ENCODE data around the gene XG. TPM values are rescaled to one million over a fixed set of nuclear protein-coding genes. Genes with fewer than 3 reads are reported as not detected.

XG gene
- polyA plus RNA-seq, 1 experiment = 0.06 TPM

DNA sequence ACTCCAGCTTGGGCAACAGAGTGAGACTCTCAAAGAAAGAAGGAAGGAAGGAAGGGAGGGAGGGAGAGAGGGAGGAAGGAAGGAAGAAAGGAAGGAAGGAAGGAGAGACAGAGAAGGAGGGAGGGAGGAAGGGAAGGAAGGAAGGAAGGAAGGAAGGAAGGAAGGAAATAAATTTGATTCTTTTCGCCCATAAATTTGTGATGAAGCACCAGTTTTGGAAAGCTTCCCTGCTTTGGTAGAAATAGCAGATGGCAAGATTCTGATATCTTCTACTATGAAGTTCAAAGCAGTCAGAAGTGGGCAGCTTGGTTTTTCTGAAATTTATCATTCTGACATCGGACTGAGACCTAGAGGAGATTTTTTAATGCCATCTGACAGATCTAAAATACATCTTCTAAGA, 65.2 kb downstream of the XG start:
- ChIA-PET POLR2A (no interaction called here), CTCF (no interaction called here)
- DNase-seq (ENCODE audit: low read depth) = no peak
- Histone ChIP-seq H3K4me3 (ENCODE audit: low read depth, low read length) (no peak overlapping the region), H3K27me3 (ENCODE audit: control insufficient read depth, insufficient read depth, low read length) (no peaks in the 10 kb centered on the region), H3K36me3 (ENCODE audit: control insufficient read depth, insufficient read depth, low read length) (no peaks in the 10 kb centered on the region)
- TF ChIP-seq, protein P1, sequence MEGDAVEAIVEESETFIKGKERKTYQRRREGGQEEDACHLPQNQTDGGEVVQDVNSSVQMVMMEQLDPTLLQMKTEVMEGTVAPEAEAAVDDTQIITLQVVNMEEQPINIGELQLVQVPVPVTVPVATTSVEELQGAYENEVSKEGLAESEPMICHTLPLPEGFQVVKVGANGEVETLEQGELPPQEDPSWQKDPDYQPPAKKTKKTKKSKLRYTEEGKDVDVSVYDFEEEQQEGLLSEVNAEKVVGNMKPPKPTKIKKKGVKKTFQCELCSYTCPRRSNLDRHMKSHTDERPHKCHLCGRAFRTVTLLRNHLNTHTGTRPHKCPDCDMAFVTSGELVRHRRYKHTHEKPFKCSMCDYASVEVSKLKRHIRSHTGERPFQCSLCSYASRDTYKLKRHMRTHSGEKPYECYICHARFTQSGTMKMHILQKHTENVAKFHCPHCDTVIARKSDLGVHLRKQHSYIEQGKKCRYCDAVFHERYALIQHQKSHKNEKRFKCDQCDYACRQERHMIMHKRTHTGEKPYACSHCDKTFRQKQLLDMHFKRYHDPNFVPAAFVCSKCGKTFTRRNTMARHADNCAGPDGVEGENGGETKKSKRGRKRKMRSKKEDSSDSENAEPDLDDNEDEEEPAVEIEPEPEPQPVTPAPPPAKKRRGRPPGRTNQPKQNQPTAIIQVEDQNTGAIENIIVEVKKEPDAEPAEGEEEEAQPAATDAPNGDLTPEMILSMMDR (IDR thresholded peaks at IDR 0.05; ENCODE audit: insufficient read depth, low read depth, low read length) = no peak

DNA sequence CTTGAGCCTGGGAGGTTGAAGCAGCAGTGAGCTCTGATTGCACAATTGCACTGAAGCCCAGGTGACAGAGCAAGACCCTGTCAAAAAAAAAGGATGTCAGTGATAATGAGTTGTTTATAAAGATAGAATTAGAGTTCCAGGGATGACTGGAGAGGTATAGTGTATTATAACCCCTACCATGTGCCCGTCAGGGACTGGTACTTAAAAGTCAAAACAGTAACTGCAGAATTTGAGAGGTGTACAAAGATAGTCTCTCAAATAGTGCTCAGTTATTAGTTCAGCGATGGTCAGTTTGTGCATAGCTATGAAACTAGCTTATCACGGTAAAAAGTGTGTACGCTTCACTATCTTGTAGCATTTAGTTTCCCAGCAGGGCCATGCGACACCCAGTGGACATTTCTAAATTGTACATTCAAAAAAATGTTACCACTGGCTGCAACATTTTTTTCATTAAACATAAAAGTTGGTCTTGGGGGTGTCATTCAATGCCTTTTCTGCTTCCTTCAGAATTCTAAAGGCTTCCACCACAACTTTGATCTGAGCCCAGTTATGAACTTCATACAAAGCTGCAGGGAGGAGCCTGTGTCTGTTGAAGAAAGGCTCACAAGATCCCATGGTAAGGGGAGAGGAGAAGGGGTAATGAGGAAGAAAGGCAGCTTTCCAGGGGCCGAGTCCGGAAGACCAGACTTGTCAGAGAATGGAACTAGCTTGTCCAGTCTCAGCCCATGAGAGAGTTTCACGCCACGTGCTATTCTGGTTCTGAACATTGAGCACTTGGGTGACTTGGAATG, 67.7 kb downstream of the XG start:
- no peaks in the 10 kb centered on the region for H3K36me3 ChIP-seq (ENCODE audit: control insufficient read depth, insufficient read depth, low read length)
- POLR2A ChIA-PET = no interaction called here

DNA sequence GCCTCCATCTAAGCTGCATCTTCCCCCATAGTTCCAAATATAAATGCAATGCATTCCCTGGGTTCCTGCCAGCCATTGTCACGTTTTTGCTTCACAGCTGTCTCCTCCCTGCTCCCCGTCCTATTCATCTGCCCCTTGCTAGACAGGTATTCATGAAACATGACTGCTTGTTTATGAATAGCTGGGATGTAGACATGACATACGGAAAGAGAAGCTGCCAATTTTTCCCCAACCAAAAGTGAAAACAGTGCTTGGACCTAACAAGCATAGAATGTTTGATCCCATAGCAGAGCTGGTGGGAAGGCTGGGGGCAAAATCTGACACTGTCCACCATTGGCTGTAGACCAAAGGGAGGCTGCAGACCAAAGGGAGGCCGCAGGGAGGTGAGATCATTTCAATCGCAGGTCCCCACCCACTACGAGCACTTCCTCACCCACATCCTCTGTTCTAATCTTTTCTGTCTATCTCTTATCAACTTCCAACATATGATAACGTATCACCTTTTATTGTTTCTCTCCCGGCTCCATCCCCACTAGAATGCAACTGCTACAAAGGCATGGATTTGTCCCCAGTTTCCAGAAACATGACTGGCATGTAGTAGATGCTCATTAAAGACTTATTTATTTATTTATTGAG, 68.4 kb downstream of the XG start:
- Histone ChIP-seq H3K36me3 (ENCODE audit: control insufficient read depth, insufficient read depth, low read length) (no peaks in the 10 kb centered on the region), H3K4me3 (ENCODE audit: low read depth, low read length) (no peak overlapping the region), H3K27me3 (ENCODE audit: control insufficient read depth, insufficient read depth, low read length) (no peaks in the 10 kb centered on the region)
- TF ChIP-seq, protein P1 (IDR thresholded peaks at IDR 0.05; ENCODE audit: insufficient read depth, low read depth, low read length) = no peak
- ChIA-PET CTCF (no interaction called here), POLR2A (no interaction called here)
- no peak for DNase-seq (ENCODE audit: low read depth)

More for the DNA sequence above, 67.7 kb downstream of the XG start:
- DNase-seq (ENCODE audit: low read depth) = no peak
- TF ChIP-seq, protein P1 (IDR thresholded peaks at IDR 0.05; ENCODE audit: insufficient read depth, low read depth, low read length) = peak; percentile 41
- Histone ChIP-seq H3K4me3 (ENCODE audit: low read depth, low read length) (no peak overlapping the region), H3K27me3 (ENCODE audit: control insufficient read depth, insufficient read depth, low read length) (no peaks in the 10 kb centered on the region)
- CTCF ChIA-PET = interaction anchor here (1.3 kb wide), 1 partner anchor 66 kb away, joined by 3 read pairs; no protein-coding TSS in a partner anchor

DNA sequence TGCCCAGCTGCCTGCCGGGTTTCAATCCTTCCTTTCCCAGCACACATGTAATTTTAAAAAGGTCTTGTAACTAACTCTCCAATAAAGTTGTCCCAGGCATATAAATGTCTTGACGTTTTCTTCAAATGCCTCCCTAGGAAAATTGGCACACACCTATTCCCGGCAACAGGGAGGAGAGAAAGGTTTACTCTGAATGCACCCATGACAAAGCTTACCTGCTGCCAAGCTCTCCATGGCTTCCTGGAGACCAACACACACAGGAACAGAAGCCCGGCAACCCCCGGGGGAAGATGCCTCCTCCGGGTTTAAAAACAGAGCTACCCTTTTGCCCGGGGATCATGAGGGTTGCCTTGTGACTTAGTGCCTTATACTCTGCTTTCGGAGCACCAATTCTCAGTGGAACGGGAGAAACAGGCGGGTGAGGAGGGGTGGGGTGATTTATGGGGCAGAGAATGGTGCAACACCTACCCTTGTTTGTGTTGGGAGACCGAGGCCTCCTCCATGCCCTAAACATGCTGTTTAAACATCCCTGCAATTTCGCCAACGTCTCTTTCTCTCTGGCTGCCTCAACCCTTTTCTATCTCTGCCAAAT, 72.1 kb downstream of the XG start:
- Histone ChIP-seq H3K4me3 (ENCODE audit: low read depth, low read length) (no peak overlapping the region), H3K27me3 (ENCODE audit: control insufficient read depth, insufficient read depth, low read length) (no peaks in the 10 kb centered on the region), H3K36me3 (ENCODE audit: control insufficient read depth, insufficient read depth, low read length) (no peaks in the 10 kb centered on the region)
- ChIA-PET CTCF (no interaction called here), POLR2A (no interaction called here)
- DNase-seq (ENCODE audit: low read depth) = no peak
- TF ChIP-seq, protein P1 (IDR thresholded peaks at IDR 0.05; ENCODE audit: insufficient read depth, low read depth, low read length) = no peak

DNA sequence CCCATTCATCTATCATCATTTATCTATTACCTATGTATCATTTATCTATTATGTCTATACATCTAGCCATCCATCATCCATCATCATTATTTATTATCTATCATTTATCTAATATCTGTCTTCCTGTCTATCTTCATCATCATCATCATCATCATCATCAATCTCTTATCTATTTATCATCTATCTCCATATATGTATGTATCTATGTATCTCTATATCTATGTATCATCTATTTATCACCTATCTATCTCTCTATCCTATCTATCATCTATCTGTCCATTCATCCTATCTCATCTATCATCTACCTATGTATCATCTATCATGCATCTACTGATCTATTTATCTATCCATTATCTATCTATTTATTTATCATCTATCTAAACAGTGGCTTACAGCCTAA, 73.0 kb downstream of the XG start:
- CTCF ChIA-PET = no interaction called here
- Histone ChIP-seq H3K36me3 (ENCODE audit: control insufficient read depth, insufficient read depth, low read length) (no peaks in the 10 kb centered on the region), H3K27me3 (ENCODE audit: control insufficient read depth, insufficient read depth, low read length) (no peaks in the 10 kb centered on the region), H3K4me3 (ENCODE audit: low read depth, low read length) (no peak overlapping the region)
- POLR2A ChIA-PET = no interaction called here
- TF ChIP-seq, protein P1 (IDR thresholded peaks at IDR 0.05; ENCODE audit: insufficient read depth, low read depth, low read length) = no peak
- DNase-seq (ENCODE audit: low read depth) = no peak
